Right renal cortex interstitium (tissue), 3 donors: ENCODE results near the gene ZFYVE1. TPM values are rescaled to one million over a fixed set of nuclear protein-coding genes. Genes with fewer than 3 reads are reported as not detected.
"Not testable (repeated sequence)": the region's sequence is repeated elsewhere in the genome, so short reads cannot be mapped to it uniquely, and the experiment has no call there.

ENCODE experiments used
- DNase-seq, 3 donors: peaks; one replicate each; pipeline ENCODE4 v3.0.0-alpha.2; 2013; ENCODE audit warnings: low read depth in 3 of 3, low spot score in 2 of 3
- polyA plus RNA-seq, 3 donors: library from polyadenylated mRNA; unstranded; fragments of 120-200 nt; gene quantifications; one replicate each; pipeline ENCODE4 v1.2.1, GENCODE V29; 2013; ENCODE audit not compliant: insufficient read length in 3 of 3

The ZFYVE1 gene
- polyA plus RNA-seq, 3 donors, result 18.6 to 18.9 (median 18.9) TPM

GRCh38 chr14:72961579-72962335 lies 65.1 kb downstream of the ZFYVE1 start:
- DNase-seq, result no peak

DNA sequence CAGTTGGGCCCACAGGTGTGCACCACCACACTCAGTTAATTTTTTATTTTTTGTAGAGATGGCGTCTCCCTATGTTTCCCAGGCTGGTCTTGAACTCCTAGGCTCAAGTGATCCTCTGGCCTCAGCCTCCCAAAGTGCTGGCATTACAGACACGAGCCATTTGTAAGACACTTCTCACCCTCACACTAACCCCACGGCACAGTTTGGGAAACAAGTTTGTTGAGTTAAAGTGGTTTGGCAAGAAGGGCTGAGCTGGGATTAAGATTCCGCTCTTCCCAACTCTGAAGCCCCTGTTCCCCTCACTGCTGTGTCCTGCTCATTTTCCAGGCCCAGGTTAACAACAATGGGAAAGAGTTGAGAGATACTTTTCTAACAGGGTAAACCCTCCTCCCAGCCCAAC lies 65.9 kb downstream of the ZFYVE1 start:
- not testable (repeated sequence) for DNase-seq

DNA sequence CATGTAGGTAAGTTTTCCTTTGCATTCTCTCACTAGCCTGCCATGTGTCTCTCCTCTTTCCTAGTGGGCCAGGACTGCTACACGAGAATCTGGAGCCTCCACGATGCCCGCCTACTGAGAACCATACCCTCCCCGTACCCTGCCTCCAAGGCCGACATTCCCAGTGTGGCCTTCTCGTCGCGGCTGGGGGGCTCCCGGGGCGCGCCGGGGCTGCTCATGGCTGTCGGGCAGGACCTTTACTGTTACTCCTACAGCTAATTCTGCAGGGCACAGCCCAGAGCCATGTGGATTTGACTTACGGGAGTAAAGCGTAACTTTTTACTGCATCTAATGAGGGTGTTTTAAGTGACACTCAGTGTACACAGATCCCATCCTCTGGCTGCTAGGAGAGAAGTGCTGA lies 68.4 kb downstream of the ZFYVE1 start:
- no peak for DNase-seq

DNA sequence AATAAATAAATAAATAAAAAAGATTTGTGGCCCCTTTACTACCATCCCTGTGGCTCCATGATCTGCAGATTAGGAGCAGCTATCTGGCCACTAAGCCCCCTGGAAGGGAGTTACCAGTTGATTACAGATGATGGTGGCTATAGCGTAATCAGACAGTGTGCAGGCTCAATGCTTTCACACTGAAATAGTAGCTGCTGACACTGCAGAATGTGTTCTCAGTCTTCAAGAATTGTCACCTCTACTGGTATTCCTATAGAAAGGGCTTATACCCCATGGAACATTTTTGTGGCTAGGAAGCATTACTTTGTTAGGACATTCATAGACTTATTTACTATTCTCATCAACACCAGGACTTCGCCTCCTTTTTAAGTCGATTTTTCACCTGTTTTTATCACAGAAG lies 69.7 kb downstream of the ZFYVE1 start:
- no peak for DNase-seq

DNA sequence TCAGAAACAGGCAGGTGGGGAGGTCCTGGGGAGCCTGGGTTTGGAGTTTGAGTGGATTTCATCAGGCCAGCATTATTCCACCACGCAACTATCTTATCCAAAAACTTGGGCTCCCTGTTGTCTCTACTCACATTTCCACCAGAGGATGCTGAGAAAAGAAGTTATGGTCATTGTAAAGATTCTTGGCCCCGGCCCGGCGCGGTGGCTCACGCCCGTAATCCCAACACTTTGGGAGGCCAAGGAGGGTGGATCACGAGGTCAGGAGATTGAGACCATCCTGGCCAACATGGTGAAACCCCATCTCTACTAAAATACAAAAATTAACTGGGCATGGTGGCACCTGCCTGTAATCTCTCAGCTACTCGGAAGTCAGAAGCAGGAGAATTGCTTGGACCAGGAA lies 70.2 kb downstream of the ZFYVE1 start:
- DNase-seq, result not testable (repeated sequence)

GRCh38 chr14:72952171-72952570 lies 74.7 kb downstream of the ZFYVE1 start:
- no peak for DNase-seq

DNA sequence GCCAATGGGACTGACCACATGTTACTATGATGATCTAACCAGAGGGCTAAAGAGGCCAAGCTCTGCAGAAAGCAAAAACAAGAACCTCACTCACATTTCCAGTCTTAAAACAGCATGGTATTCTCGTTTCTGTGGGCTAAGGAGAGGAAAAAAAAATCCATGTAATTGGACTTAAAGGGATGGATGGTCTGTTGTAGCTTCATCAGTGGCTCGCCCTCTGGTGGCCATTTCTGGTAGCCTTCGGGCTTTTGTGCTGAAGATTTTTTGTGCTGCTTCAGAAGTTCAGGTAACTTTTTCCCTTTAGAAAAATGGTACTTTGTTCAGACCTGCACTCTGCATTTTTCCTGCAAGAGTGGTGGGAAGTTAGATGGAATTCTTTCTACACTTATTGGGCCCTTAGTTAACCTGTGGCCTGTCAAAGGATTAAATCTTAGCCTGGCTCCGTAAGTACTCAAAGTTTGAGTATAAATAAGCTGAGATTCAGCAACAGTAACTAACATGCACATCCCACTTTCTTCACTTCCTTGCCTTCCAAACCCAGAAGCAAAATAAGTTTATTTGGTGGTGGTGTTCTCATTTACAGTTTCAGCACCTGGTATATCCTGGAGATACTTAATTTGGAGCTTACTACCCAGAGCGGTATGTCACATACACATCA lies 78.3 kb downstream of the ZFYVE1 start:
- peak in 1 of 3 donors; percentile 36 for DNase-seq

DNA sequence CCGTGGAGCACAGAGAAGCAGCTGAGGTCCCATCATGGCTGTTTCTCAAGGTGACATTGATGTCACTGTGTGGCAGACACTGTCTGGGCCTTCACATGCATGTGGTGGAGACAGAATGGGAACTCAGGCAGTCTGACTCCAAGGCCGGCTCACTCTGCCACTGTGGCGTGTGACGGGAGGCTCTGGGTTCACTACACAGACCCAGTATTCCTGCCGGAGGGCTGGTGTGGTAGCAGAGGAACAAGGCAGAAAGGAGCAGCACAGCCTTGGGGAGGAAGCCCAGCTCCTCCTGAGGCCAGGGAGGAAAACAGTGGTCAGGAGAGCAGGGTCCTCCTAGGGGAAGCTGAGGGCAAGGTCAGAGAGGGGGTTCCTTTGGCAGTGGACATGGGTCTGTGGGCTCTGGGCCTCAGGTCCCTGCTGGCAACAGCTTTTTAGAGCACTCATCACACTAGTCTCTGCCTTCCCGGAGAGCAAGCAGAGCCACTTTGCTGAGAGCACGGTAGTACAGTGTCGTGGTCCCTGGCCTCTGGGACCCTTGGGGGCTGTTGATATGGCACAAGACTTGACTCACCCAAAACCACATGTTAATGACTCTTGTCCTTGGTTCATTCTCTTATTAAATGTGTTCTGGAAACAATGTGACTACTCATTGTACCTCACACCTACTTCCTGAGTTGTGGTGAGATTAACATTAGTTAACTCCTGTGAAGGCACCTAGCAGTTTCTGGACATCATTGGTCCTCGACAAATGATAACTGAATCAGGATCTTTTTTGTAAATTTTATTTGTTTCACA lies 79.3 kb downstream of the ZFYVE1 start:
- DNase-seq, result no peak

- DNase-seq, result no peak
Observed at GRCh38 chr14:72946491-72946890, 80.4 kb downstream of the ZFYVE1 start.

DNA sequence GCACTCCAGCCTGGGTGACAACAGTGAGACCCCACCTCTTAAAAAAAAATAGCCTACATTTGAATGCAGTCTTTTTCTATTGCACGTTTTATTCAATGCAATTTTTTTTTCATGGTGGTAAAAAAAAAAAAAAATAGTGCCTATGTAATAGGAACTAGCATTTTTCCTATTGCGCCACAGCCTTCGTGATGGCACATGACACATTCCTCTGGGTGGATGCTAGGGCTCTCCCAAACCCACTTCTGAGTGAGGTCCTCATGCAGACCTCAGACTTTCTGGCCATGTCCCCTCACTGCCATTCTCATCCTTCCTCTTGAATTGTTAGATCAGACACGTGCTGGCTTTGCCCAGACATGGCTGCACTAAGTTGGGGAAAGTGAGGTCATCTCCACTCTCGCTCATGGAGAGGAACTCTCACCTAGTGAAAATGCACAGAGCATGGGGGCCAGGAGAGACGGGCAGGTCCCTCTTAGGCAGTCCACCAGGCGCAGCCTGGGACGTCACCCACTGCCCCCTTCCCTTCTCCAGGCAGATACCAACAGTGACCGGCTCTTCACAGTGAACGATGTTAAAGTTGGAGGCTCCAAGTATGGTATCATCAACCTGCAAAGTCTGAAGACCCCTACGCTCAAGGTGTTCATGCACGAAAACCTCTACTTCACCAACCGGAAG lies 81.4 kb downstream of the ZFYVE1 start:
- no peak for DNase-seq

DNA sequence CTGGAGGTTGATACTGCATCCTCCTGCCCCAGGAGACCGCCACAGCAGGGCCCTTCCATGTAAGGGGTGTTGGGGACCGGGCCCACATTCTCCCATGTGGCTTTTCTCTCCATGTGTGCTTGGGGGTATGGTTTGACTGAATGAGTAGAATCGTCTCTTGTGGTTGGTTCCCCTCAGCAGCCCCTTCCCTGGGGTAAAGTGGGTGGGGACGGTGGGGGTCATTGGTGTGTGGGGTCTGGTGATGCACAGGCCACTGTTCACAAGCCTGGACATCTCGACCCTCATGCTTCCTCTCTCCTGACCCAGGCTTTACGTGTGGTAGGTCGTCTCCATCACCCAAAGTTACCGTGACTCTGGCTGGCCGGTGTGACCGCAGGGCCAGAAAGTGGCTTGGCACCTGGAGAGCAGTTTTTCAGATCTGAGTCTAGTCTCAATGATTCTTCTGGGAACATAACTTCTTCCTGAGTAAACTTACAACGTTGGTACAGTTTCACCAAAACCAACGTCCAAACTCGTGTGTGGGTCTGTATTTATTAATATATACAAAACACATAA lies 83.0 kb downstream of the ZFYVE1 start:
- no peak for DNase-seq

DNA sequence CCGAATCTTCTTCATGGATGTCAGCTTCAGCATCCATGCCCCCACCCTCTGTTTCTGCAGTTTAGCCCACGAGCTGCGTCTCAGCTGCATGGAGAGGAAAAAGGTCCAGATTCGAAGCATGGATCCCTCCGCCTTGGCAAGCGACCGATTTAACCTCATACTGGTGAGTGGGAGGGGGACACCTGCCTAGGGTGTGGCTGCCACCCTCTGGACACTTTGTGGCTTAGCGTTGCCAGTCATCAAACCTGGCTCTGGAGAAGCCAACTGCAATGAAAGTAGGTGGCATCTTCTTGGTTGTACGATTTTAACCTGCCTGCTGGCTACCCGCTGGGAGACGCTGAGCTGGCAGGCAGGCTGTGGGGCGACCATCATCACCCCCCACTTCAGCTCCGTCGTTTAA lies 84.0 kb downstream of the ZFYVE1 start:
- DNase-seq, result no peak

DNA sequence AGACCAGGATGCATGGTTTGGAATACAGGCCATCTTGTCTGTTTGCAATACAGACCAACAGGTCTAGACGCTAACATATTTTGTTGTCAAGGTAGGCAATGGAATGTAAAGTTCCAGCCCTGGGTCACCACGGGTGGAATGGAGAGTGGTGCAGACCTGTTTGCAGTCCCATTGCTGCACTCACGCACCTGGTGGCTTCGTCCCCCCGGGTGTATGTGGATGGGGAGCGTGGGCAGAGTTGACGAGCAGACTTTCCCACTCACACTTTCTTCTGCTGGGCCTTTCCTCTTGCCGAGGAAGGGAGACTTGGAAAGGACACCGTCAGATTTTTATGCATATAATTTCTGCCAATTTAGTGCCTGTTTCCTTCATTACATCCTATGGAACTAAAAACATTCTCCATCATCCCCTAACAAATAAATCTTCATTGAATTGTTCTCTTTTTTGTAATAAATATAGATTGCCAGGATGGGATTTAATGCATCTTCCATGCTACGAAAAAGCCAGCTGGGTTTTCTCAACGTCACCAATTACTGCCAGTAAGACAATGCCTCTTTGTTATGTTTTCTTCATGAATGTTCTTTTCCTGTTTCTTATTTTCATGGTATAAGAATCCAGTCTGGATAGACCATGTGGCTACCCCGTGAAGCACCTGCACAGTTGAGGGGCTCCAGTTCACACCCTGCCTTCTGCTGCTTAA lies 85.5 kb downstream of the ZFYVE1 start:
- DNase-seq, result no peak

DNA sequence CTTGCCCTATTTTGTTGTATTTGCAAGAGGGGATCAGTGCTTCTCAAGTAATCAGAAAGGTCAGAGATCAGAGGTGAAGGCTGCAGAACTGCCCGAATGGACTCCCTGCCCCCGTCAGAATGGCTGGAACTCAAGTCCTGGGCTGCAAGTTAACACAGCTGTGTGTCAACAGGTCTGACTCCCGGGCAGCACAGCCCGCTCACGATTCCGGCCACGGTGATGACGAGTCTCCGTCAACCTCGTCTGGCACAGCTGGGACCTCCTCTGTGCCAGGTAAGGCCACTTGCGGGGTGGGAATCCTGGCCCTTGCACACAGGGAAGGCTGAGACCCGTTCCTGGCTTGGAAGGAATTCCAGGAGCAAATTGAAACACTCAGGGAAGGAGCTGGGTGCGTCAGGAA lies 87.3 kb downstream of the ZFYVE1 start:
- DNase-seq, result no peak

GRCh38 chr14:72932893-72933292 lies 94.0 kb downstream of the ZFYVE1 start:
- no peak for DNase-seq

DNA sequence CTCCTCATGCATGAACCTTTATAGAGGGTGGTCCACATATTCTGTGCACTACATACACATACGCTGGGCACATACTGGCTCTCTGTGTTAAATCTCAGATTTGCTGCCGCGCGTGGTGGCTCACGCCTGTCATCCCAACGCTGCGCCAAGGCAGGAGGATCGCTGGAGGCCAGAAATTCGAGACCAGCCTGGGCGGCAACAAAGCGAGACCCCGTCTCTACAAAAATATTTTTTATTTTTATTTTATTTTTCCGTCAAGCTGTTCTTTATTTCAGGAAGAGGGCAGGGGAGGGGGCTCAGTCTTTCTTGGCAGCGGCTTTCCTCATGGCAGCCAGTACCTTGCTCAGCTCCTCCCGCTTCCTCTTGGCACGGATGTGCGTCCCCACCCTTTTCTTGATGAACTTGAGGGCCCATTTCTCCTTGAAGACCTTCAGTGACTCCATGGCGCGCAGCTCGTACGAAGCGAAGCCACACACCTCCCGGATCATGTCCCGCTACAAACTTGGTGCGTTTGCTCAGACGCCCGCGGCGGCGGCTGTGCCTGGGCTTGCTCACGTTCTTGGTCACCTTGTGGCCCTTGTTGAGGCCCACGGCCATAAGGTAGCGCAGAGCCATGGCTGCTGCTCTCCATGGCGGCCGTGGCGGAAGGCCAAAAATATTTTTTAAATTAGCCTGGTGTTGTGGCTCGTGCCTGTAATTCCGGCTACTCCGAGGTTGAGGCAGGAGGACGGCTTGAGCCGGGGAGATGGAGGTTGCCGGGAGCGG lies 97.4 kb downstream of the ZFYVE1 start:
- DNase-seq, result no peak

DNA sequence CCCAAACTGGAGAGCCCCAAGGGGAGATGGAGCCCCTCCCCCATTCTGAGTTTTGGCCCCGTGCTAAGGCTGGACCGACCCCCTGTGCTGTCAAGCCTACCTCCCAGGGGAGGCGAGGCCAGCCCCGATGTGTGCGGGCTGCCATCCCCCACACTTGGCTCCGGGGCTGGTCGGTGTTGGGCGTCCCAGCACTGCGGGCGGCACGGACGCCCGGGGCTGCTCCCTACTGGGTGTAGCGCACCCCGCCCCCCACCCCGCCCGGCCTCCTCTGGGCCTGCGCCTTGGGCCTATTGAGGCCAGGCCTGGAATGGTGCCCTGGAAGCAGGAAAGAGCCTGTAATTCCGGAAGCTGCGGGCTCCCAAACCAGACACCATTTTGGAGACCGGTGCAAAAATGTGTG lies 98.0 kb downstream of the ZFYVE1 start:
- DNase-seq, result no peak

- peak; percentile 88 to 97 (median 93) for DNase-seq
Observed at GRCh38 chr14:72926292-72927028, 100.4 kb downstream of the ZFYVE1 start, which contains the start of gene DCAF4. DCAF4 (plus strand) TSS chr14:72926464; CDS start chr14:72937979, 11,515 bp downstream.
